GM18907 (cell line): ENCODE measurements around the gene COL24A1.
"Not testable (repeated sequence)": the region's sequence is repeated elsewhere in the genome, so short reads cannot be mapped to it uniquely, and the experiment has no call there.

Experiments used
- ATAC-seq: cut with Tn5 transposase; IDR thresholded peaks from one replicate; pipeline ENCODE4 v1.9.1; 2021; ENCODE audit warnings: mild to moderate bottlenecking, moderate library complexity; ENCODE audit not compliant: unreplicated experiment

COL24A1 gene

DNA sequence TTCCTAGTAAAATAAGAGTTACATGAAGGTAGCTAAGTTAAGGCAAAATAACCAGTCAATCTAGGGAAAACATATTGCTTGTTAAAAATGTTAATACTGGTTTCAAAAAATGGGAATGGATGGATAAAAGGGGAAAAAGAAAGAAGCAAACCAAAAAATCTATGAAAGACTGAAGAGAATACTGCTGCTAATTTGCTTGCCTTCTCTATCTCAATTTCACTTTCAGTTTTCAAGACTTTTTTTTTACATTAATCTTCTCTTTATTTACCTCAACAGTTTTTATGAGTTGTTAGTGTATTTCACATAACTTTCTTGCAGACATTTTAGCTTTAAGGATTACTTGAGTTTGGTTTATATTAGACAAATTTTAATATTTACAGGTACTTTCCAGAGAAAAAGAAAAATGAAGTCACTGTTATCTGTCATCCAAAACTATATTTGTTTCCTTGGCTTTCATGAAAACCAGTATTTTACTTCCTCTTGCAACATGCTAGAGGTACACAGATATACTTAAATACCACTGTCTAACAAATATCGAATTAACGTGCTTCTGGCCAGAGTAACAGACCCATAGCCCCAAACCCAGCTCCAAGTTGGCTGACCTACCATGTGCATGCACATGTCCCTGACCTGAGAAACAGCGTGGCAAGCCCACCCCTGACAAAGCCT lies 70.7 kb downstream of the COL24A1 start:
- ATAC-seq = no peak

DNA sequence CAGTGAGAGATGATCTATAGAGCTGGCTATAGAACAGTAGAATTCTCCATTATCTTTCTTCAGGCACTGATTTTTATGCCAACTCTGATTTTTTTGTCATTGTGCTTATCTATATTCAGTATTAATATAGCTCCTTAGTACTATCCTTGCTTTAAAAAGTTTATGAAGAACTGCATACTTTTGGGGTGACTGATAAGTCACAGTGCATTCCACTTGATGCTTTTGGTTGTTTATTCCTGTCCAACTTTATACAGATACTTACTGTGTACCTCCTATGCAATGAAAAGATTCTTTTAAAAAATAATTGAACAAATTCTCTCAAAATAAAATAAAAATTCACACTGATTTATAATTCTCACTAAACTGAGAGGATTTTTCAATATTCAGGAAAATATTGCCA lies 71.6 kb downstream of the COL24A1 start:
- ATAC-seq = no peak

- no peak for ATAC-seq
Observed at GRCh38 chr1:86082183-86082582, 74.4 kb downstream of the COL24A1 start.

GRCh38 chr1:86072474-86072873 lies 84.1 kb downstream of the COL24A1 start:
- ATAC-seq = not testable (repeated sequence)

DNA sequence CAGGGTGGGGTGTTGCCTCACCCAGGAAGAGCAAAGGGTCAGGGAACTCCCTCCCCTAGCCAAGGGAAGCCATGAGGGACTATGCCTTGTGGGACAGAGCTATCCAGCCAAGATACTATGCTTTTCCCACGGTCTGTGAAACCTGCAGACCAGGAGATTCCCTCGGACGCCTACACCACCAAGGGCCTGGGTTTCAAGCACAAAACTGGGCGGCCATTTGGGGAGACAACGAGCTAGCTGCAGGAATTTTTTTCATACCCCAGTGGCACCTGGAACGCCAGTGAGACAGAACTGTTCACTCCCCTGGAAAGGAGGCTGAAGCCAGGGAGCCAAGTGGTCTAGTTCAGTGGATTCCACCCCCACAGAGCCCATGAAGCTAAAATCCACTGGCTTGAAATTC lies 84.7 kb downstream of the COL24A1 start:
- ATAC-seq = not testable (repeated sequence)

DNA sequence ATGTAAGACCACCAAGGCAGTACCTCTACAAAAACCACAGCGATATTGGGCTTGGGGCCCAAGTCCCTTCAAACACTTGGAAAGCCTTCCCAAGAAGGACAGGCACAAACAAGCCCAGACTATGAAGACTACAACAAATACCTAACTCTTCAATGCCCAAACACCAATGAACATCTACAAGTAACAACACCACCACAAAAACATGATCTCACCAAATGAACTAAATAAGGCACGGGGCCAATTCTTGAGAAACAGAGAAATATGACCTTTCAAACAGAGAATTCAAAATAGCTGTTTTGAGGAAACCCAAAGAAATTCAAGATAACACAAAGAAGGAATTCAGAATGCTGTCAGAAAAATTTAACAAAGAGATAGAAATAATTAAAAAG lies 86.8 kb downstream of the COL24A1 start:
- no peak for ATAC-seq

GRCh38 chr1:86068841-86069756 lies 87.5 kb downstream of the COL24A1 start:
- ATAC-seq = no peak

- ATAC-seq = no peak
Observed at GRCh38 chr1:86068271-86068721, 88.3 kb downstream of the COL24A1 start.

DNA sequence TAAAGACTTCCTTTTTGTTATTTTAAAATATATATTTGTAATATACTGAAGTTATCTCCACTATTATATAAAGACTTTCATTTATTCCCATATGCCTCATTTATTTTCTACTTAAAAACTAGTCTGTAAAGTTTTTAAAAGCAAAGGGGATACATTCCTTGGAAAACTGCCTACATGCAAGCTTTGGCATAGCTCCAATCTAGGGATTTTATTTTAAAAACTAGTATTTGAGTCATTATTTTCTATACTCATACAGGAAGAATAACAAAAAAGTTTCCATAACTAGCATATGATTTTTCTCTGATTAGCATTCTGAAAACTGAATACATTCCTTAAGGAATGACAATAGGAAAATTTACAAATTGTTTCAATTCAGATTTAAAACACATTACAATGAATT lies 88.9 kb downstream of the COL24A1 start:
- no peak for ATAC-seq

GRCh38 chr1:86064899-86065298 lies 91.7 kb downstream of the COL24A1 start:
- ATAC-seq = no peak

DNA sequence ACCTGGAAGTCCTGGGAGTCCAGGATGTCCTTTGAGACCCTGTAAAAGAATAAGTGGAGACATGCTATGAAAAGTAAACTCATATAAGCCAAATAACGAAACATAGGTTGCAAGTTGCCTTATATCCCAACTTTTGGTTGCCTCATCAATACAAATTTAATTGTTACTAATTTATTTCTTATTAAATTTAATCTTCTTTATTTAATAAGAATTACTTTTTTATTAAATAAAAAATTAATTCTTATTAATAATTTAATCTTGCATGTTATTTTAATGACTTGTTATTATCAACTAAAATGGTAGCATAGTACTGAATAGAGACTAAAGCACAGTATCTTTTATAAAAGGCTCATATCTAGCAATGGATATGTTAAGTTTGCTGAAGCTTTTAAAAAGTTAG lies 92.9 kb downstream of the COL24A1 start:
- ATAC-seq = no peak

- no peak for ATAC-seq
Observed at GRCh38 chr1:86062453-86062852, 94.1 kb downstream of the COL24A1 start.

DNA sequence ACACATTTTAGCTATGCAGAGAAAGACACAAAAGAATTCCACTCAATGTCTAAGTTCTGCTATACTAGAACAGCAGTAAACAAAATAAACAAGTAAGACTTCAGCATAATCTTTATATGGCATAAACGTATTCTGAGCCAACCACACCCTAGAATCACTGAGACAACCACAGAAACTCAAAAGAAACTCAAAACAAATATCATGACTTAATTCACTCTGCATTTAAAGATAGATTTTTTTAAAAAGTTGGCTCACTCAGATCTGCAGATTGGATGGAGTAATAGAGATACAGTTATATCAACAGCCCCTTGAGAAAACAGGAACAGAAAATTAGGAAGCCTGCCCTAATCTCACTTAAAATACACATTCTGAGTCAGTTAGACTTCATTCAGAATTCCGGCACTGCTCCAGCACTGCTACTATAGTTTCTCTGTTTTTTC lies 95.0 kb downstream of the COL24A1 start:
- no peak for ATAC-seq

DNA sequence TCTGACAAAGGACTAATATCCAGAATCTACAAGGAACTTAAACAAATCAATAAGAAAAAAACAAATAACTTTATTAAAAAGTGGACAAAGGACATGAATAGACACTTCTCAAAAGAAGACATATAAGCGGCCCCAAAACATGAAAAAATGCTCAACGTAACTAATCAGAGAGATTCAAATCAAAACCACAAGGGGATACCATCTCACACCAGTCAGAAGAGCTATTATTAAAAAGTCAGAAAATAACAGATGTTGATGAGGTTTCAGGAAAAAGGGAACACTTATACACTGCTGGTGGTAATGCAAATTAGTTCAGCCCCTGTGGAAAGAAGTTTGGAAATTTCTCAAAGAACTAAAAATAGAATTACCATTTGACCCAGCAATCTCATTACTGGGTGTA lies 102.2 kb downstream of the COL24A1 start:
- no peak for ATAC-seq

DNA sequence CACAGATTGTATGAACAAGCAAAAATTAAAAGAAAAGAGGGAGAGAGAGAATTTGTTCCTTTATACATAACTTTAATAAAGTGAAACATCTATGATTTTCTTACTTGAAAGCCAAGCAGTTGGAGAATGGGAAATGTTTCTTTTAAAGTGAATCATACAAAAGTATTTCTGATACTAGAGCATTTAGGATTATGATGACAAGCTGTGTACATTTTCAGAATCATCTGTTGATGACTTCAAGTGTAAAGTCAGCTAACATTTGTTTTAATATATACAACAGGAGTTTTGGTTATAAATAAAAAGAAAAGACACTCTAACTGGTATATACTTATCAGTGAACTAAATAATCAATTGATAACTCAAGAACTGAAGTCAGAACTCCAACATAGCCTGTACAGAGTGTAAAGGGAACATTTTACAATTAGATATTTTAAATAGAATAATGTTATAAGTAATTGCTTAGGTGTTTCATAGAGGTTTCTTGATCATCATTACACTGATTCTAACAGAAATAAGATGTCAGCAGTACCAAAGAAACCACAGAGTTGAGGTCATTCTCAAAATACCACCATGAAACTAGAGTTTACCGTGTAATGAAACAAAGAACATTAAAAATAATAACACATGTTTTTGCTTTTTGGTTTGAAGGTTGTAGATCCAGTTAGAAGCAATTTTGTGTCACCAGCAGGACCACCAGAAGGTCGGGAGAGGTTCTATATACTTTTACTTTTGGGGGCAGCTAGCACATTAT lies 103.4 kb downstream of the COL24A1 start:
- ATAC-seq = no peak

GRCh38 chr1:86035101-86035500 lies 121.5 kb downstream of the COL24A1 start:
- no peak for ATAC-seq

GRCh38 chr1:86030180-86030579 lies 126.4 kb downstream of the COL24A1 start:
- no peak for ATAC-seq

DNA sequence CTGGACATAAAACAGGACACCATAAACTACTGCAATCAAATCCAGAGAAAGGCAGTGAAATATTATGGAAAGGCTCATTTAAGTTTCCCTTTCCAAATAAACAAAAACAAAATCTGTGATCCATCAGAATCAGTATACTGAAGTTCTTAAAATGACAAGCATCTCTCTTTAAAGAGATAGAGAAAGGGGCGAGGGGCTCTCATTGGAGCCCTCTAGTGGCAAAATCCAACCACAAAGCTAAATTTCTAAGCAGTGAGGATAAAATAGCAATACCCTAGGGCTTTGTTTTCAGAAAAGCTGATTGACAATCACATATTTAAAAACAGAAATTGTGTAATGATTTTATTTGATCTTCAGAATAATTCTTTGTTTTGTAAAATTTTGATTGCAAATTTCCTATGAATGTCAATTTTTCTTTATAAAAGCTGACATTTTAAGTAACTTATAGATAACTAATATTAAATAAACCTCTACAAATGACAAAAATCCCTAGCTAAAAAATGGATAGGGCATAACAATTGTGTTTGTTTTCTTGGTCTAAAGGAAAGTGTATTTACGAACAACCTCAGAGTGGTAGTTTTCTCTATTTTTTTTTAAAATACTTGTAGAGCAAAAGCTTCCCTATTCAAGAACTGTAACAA lies 138.2 kb downstream of the COL24A1 start:
- ATAC-seq = peak; percentile 81

DNA sequence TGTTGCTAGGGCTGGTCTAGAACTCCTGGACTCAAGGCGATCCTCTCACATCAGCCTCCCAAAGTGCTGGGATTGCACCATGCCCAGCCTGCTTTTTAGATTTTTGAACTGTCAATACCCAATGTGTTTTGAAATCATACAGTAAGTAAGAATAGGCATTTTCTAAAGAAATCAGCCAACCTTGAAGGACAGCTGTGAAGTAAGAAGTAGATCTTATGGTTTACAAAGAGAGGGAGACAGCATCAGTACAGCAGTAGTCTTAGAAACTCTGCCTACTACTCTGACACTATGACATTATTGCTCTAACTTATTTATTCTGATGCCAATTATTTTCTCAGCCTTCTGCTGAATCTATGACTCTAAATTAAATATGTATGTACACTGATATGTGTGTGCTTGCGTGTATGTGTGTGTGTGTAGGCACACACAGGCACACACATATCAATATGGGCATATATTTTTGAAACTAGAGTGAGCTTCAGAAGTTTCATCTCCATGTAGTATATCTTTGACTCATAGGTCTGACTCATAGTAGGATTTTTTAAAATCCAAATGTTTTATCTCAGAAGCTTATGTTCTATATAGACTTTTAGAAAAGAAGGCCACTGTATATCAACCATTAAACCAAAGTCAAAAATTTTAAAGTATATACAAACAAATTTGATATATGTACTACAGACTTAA lies 140.4 kb downstream of the COL24A1 start:
- peak; percentile 54 for ATAC-seq

GRCh38 chr1:86015375-86015774 lies 141.2 kb downstream of the COL24A1 start:
- no peak for ATAC-seq
